ENCODE results near the gene GRIK2.

Gene GRIK2

GRCh38 chr6:101826678-101827077 is 433.2 kb downstream of the GRIK2 start:
- TF ChIP-seq CTCF (IDR thresholded peaks at IDR 0.05; ENCODE audit: extremely low read depth, missing control alignments), result no peak
- no peak for DNase-seq (ENCODE audit: low spot score)

- no peak for DNase-seq (ENCODE audit: low spot score)
- no peak for TF ChIP-seq CTCF (IDR thresholded peaks at IDR 0.05; ENCODE audit: extremely low read depth, missing control alignments)
Measured at GRCh38 chr6:101830501-101831031, 437.1 kb downstream of the GRIK2 start.

- no peak for TF ChIP-seq CTCF (IDR thresholded peaks at IDR 0.05; ENCODE audit: extremely low read depth, missing control alignments)
- DNase-seq (ENCODE audit: low spot score), result no peak
Measured at GRCh38 chr6:101832371-101832770, 438.9 kb downstream of the GRIK2 start.

- TF ChIP-seq CTCF (IDR thresholded peaks at IDR 0.05; ENCODE audit: extremely low read depth, missing control alignments), result no peak
- DNase-seq (ENCODE audit: low spot score), result no peak
Measured at GRCh38 chr6:101840100-101840499, 446.6 kb downstream of the GRIK2 start.

- no peak for DNase-seq (ENCODE audit: low spot score)
- no peak for TF ChIP-seq CTCF (IDR thresholded peaks at IDR 0.05; ENCODE audit: extremely low read depth, missing control alignments)
Measured at GRCh38 chr6:101845172-101845571, 451.7 kb downstream of the GRIK2 start.

- no peak for DNase-seq (ENCODE audit: low spot score)
- TF ChIP-seq CTCF (IDR thresholded peaks at IDR 0.05; ENCODE audit: extremely low read depth, missing control alignments), result no peak
Measured at GRCh38 chr6:101845621-101846020, 452.1 kb downstream of the GRIK2 start.

- TF ChIP-seq CTCF (IDR thresholded peaks at IDR 0.05; ENCODE audit: extremely low read depth, missing control alignments), result no peak
- no peak for DNase-seq (ENCODE audit: low spot score)
Measured at GRCh38 chr6:101847690-101848089, 454.2 kb downstream of the GRIK2 start.

Measured in GM20000 (cell line).